HG03442 (cell line): ENCODE measurements around the gene AIP.

Experiments
- ATAC-seq: cut with Tn5 transposase; IDR thresholded peaks from one replicate; pipeline ENCODE4 v1.9.1; 2021; ENCODE audit warnings: mild to moderate bottlenecking, moderate library complexity; ENCODE audit not compliant: unreplicated experiment

AIP gene

GRCh38 chr11:67492801-67493547 lies 10.1 kb downstream of the AIP start:
- ATAC-seq = no peak

GRCh38 chr11:67493548-67494370 lies 10.9 kb downstream of the AIP start:
- ATAC-seq = no peak

GRCh38 chr11:67494371-67495233 lies 11.8 kb downstream of the AIP start:
- ATAC-seq = no peak

GRCh38 chr11:67495234-67496005 lies 12.6 kb downstream of the AIP start:
- ATAC-seq = no peak

GRCh38 chr11:67496113-67496512 lies 13.3 kb downstream of the AIP start:
- ATAC-seq = no peak

- ATAC-seq = no peak
Measured at GRCh38 chr11:67497656-67498291, 14.9 kb downstream of the AIP start.

- no peak for ATAC-seq
Measured at GRCh38 chr11:67498544-67498972, 15.7 kb downstream of the AIP start.

- no peak for ATAC-seq
Measured at GRCh38 chr11:67499808-67500483, 17.1 kb downstream of the AIP start.

- ATAC-seq = no peak
Measured at GRCh38 chr11:67500484-67500821, 17.6 kb downstream of the AIP start.

GRCh38 chr11:67500831-67501715 lies 18.2 kb downstream of the AIP start:
- ATAC-seq = no peak

GRCh38 chr11:67501854-67502253 lies 19.0 kb downstream of the AIP start:
- no peak for ATAC-seq

- no peak for ATAC-seq
Measured at GRCh38 chr11:67502328-67502979, 19.6 kb downstream of the AIP start.

- ATAC-seq = no peak
Measured at GRCh38 chr11:67503119-67504004, 20.5 kb downstream of the AIP start.

- no peak for ATAC-seq
Measured at GRCh38 chr11:67504005-67504949, 21.5 kb downstream of the AIP start.

GRCh38 chr11:67504950-67505581 lies 22.2 kb downstream of the AIP start, which contains the start of gene PITPNM1:
PITPNM1 (minus strand) TSS chr11:67505363; CDS start chr11:67504180, 1,183 bp downstream.
- no peak for ATAC-seq
